Measurements from ENCODE around the gene PPP1R18. TPM values are rescaled to one million over a fixed set of nuclear protein-coding genes. Genes with fewer than 3 reads are reported as not detected.
"Not testable (repeated sequence)": the region's sequence is repeated elsewhere in the genome, so short reads cannot be mapped to it uniquely, and the experiment has no call there.

The PPP1R18 gene
- total RNA-seq, 2 donors from 2014 or later = 70.0 to 111 TPM

DNA sequence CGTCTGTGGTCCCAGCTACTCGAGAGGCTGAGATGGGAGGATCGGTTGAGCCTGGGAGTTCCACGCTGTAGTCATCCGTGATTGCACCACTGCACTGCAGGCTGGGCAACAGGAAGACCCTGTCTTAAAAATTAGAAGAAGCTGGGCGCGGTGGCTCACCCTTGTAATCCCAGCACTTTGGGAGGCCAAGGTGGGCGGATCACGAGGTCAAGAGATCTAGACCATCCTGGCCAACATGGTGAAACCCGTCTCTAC, 35.5 kb upstream of the PPP1R18 start:
- DNase-seq (ENCODE audit: low spot score) = peak; percentile 85
- intact Hi-C loops (cut with DNase I) = loop anchor here (2.0 to 10.0 kb wide), 3 partner anchors 39 to 97 kb away; partner anchors contain the start of gene ATAT1 (in 1 of the 2)

DNA sequence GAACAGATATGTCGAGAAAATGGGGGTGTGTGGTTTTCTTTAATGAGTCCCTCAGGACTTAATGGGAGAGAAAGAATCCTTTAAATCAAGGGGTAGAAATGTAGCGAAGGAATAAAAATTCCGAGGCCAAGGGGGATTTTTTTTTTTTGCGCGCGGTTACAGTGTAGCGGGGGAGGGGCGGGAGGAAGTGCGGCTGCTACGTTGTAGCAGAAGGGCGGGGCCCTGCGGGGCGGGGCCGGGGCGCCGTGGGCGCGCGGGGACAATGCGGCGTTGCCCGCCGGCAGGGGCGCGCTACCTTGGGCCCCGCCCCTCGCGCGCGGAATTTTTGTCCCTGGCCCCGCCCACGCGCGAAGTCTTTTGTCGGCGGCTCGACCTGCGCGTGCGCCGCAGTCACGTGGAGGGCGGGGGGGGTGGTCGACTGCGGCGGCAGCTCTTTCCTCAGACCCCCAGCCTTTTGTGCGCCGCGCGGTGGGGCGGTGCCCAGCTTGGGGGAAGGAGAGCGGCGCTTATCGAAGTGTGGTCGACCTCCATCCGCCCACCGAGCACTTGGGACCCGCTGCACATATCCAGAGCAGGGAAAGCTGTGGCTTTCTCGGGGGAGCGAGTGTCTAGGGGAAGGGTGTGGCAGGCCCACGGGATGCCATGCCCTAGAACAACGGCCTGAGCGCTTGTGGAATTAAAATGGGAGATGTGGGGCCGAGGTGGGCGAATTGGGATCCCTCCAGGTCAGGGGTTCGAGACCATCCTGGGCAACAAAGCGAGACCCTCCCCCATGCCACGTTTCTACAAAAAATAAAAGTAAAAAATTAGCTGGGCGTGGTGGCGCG, 35.0 kb upstream of the PPP1R18 start:
- DNase-seq (ENCODE audit: low spot score) = peak; percentile 97
- intact Hi-C loops (cut with DNase I) = loop anchor here (2.0 to 10.0 kb wide), 4 partner anchors 33 to 97 kb away; partner anchors contain the start of gene ATAT1 (in 1 of the 2)

DNA sequence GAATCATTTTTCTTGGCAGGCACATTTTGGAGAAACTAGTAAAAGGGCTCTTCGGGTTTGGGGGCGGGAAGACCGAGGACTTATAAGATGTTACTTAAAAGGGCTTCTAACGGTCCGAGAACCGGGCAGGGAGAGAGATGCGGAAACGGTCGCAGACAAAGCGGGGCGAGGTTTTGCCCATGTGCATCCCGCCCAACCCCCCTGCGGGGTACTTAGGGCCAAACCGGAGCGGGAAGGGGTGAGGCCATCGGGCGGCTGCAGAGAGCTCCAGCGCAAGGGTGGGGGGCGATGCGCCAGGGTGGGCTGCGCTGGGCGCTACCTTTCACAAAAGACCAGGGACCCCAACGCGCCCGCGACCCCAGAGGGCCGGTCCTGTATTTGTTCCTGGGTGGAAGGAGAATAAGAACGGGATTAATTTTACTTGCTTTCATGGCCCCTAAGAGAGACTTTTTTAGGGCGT, 34.3 kb upstream of the PPP1R18 start:
- peak; percentile 92 for DNase-seq (ENCODE audit: low spot score)
- intact Hi-C loops (cut with DNase I) = loop anchor here (2.0 to 10.0 kb wide), 2 partner anchors 32 to 96 kb away; partner anchors contain the start of gene ATAT1 (in 1 of the 2)

DNA sequence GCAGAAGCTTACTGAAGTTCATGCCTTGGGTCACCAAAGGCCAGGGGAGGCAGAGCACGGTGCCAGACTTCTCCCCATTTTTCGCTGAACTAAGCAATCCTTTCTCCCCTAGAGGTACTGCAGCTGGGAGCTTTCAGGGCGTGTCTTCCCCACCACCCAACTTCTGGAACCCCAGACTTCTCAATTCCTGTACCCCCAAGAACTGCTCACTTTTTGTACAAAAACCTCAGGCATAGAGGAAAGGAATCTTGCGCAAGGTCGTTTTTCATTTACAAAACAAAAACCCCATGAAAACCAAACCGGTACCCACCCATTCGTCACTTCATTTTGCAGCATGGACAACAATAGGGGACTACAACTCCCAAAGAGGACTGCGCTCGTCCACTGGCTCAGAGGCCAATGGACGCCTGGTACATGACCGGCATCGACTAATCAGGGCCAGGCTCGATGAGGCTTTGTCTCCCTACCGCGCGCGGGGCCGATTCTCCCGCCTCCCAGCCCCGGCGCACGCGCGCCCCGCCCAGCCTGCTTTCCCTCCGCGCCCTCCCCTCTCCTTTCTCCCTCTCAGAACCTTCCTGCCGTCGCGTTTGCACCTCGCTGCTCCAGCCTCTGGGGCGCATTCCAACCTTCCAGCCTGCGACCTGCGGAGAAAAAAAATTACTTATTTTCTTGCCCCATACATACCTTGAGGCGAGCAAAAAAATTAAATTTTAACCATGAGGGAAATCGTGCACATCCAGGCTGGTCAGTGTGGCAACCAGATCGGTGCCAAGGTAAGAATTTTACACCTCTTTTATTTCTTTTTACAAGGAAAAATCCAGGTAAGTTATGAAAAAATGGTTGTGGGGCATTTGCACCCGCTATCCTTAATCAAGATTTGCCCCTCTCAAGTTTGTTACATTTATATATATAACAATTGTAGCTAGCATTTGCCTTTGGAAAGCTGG, 33.6 kb upstream of the PPP1R18 start, which contains the start of gene TUBB:
TUBB (plus strand) TSS at position 562 of the 947 bp plus-strand sequence; CDS start at position 717, 155 bp downstream.
- DNase-seq (ENCODE audit: low spot score) = peak; percentile 99
- intact Hi-C loops (cut with DNase I) = loop anchor here (2.0 to 10.0 kb wide), 2 partner anchors 31 to 95 kb away; partner anchors contain the start of gene ATAT1 (in 1 of the 2)

DNA sequence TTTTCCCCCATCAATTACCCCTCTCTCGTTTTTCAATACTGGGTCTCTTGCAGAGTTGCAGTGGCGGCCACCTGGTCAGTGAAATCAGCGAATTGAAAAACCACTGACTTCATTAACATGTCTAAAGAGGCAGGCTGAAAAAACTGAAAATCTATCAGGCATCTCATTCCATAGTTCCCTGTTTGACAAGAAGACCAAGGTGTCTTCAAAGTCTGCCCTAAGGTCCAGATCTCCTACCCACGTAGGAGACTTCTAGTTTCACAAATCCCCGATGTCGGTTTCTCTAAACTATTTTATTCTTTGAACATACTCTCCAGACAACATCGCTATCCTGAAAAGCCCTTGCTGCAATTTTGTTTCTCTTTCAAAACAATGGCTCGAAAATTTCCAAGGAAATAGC, 32.9 kb upstream of the PPP1R18 start:
- DNase-seq (ENCODE audit: low spot score) = peak; percentile 28
- intact Hi-C loops (cut with DNase I) = no loop called here

DNA sequence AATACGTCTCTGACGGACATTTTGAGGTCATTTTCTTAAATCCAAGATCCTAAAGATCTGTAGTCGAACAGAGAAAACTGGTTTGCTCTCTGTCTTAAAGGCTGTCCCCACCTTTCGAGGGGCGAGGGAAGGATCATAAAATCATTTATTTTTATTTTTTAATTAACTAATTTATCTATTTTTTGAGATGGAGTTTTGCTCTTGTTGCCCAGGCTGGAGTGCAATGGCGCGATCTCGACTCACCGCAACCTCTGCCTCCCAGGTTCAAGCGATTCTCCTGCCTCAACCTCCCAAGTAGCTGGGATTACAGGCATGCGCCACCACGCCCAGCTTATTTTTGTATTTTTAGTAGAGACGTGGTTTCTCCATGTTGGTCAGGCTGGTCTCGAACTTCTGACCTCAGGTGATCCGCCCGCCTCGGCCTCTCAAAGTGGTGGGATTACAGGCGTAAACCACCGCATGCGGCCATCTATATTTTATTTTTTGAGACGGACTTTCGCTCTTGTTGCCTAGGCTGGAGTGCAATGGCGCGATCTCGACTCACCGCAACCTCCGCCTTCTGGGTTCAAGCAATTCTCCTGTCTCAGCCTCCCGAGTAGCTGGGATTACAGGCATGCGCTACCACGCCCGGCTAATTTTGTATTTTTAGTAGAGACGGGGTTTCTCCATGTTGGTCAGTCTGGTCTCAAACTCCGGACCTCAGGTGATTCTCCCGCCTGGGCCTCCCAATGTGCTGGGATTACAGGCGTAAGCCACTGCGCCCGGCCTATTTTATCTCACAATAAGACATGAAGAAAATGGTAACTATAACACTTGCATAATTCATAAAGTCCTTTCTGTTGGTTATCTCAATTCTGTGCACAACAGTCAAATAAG, 31.6 kb upstream of the PPP1R18 start:
- intact Hi-C loops (cut with DNase I) = not testable (repeated sequence)
- peak; percentile 72 for DNase-seq (ENCODE audit: low spot score)

DNA sequence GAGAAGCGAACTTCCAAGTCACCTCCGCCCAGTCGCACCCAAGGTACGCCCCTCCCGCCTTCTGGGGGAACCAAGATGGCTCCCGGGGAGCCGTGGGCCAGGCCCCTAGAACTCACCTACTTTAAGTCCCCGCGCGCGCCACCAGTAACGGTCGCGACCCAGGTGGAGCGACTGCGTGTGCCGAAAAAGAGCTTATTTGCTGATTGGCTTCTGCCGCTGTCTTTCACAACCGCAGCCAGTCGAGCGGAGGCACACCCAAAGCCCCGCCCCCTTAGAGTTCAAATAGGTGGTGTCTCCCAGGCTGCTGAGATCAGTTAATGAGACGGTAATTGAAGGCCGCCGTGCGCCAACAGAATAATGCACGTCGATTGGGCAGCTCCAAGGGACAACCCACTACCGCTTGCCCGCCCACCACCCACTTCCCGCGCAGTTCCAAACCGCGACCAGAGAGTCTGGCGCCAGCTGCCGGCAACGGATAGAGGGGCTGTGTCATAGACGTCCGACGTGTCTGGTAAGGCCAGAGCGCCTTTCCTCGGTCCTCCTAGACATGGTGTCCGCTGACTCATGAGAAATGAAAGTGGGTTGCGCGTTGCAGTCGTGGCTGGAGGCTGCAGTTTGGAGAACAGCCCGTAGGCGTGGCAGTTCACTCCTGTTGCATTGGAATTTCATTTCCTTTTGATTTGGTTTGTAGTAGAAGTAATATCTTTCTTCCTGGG, 30.8 kb upstream of the PPP1R18 start, which contains the start of gene MDC1:
MDC1 (minus strand) TSS at position 153 of the 716 bp plus-strand sequence. CDS start 2,106 bp downstream, outside the sequence.
- peak; percentile 100 for DNase-seq (ENCODE audit: low spot score)
- intact Hi-C loops (cut with DNase I) = no loop called here

DNA sequence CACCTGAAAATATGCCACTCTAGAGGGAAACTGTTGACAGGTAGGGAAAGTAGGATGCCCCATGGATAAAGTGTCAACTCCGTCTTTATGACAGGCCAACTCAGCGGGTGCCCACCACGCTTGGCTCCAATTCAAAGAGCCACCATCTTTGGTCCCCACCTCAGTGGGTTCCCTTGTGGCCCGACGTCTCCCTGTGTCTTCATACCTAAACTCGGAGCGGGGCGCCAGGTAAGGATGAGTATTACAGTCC, 30.4 kb upstream of the PPP1R18 start:
- no peak for DNase-seq (ENCODE audit: low spot score)
- intact Hi-C loops (cut with DNase I) = no loop called here

DNA sequence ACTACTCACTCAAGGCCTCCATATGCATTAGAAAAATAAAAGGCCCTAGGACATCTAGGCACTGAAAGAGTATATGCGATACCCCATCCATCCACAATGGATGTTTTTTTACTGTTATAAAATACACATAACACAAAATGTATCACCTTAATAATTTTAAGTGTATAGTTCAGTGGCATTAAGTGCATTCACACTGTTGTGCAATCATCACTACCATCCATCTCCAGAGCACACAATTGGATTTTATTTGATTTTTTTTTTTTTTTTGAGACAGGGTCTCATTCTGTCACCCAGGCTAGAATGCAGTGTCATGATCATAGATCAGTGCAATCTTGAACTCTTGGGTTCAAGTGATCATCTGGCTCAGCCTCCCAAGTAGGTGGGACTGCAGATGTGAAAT, 27.8 kb upstream of the PPP1R18 start:
- no peak for DNase-seq (ENCODE audit: low spot score)
- intact Hi-C loops (cut with DNase I) = no loop called here

DNA sequence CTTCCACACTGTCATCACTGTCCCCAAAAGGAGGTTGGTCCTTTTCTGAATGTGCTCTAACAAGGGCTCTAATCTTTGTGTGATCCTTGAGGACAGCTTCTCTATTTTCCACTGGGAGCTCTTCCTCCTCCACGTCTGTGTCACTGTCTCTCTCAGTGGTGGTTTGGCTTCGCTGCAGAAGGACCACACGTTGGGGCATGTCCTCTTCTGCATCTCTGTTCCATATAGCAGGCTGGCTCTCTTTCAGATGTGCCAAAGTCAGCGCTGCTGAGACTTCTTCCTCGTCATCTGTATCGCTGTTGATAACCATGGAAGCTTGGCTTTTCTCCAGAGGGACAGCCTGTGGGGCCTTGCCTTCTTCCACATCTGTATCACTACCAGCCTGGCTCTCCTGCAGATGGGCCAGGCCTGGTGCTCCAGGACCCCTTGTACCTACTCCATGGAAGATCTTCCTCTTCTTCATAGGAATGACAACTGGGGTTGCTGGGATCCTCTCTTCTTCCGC, 26.0 kb upstream of the PPP1R18 start:
- peak; percentile 32 for DNase-seq (ENCODE audit: low spot score)

DNA sequence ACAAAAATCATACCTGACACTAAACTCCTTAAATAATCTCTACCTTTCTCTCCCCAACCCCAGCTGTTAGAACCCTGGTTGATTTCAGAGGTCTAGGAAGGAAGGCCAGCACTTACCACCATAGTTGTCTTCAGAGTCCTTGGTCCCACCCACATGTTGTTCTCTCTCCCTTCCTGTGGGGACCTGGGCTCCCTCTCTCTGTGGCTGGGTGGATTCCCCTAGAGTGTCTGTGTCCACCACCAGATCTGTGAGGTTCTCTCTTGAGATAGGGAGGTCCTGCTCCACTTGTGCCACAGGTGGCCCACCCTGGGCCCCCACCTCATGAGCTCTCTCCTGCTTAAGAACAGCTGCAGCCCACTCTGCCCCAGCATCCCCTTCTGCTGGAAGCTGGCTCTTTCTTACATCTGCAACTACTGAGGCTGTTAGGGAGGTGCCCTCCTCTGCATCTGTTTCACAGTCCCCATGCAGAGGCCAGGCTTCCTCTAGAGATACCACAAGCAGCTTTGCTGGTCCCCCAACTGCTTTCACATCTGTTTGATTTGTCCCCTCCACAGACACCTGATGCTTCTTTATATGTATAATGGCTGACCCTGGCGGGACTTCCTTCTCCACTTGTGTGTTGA, 25.4 kb upstream of the PPP1R18 start:
- peak; percentile 62 for DNase-seq (ENCODE audit: low spot score)
- intact Hi-C loops (cut with DNase I) = no loop called here

More for the DNA sequence above, 26.0 kb upstream of the PPP1R18 start:
- intact Hi-C loops (cut with DNase I) = no loop called here

DNA sequence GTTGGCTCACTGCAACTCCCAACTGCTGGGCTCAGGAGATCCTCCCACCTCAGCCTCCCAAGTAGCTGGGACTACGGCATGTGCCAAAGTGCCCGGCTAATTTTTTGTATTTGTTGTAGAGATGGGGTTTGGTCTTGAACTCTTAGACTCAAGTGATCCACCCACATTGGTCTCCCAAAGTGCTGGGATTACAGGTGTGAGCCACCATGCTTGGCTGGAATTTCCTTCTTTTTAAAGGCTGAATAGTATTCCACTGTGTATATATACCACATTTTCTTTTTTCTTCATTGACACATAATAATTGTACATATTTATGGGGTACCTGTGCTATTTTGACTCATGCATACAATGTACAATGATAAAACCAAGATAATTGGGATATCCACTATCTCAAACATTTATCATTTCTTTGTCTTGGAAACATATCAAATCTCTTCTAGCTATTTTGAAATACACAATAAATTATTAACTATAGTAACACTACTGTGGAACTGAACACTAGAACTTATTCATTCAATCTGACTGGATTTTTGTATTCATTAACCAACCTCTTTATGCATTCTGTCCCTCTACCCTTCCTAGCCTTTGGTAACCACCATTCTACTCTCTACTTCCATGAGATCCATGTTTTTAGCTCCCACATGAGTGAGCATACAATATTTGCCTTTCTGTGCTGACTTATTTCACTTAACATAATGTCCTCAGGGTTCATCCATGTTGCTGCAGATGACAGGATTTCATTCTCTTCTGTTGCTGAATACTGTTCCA, 22.8 kb upstream of the PPP1R18 start:
- intact Hi-C loops (cut with DNase I) = no loop called here

DNA sequence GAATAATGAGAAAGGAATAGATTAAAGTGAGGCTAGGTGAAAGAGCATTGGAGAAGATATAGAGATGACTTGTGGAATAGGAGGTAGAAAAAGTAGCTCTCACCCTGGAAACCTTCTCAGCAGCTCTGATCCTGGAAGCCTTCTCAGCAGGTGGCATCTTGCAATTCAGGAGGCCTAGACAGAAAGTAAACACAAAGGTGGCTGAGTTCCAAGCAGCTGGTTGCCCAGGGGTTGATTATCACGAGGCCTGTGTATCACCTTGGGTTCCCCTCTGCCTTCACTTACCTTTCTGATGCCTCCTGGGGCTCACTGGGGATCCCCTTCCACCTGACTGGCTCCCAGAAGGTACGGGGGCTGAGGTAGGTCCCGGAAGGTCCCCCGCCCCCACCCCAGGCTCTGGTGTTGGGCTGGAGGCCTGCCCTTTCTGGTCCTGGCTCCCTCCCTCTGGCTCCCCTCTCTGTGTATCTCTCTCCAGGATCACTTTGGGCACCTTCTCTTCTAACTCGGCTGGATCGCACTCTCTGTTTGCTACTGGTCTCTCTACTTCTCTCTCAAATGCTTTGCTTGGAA, 20.9 kb upstream of the PPP1R18 start:
- DNase-seq (ENCODE audit: low spot score) = peak; percentile 63

More for the DNA sequence above, 22.8 kb upstream of the PPP1R18 start:
- DNase-seq (ENCODE audit: low spot score) = peak; percentile 18

DNA sequence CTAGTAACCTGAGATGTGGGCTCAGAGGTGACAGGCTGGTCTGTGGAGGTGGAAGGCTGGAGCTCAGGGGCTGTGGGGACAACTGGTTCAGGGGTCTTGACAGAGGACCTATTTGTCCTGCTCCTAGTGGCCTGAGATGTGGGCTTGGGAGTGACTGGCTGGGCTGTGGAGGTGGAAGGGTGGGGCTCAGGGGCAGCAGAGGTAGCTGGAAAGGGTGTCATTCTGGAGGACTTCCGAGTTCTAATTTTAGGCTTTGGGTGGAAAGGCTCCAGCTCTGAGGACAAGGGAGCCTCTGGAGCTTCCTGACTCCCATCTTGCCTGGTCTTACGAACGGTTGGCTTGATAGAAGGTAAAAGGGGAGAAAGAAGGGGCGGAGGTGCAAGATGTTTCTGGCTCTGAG, 19.2 kb upstream of the PPP1R18 start:
- DNase-seq (ENCODE audit: low spot score) = peak; percentile 56
- intact Hi-C loops (cut with DNase I) = no loop called here

More for the DNA sequence above, 20.9 kb upstream of the PPP1R18 start:
- intact Hi-C loops (cut with DNase I) = no loop called here

DNA sequence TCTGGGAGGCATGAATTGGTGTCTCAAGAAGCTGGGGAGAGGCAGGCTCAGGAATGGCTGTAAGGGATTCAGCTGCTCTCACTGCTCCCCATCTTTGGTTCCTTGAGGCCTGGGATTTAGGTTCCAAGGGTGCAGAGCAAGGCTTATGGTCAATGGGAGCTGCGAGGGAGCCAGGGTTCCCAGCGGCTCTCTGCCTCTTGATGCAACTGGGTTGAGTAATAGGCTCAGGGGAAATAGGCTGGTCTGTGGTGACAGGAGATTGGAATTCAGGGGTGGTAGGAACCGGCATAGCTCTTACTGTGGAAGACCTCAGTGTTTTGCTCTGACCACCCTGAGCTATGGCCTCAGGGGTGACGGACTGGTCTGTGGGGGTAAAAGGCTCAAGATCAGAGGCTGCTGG, 17.4 kb upstream of the PPP1R18 start:
- intact Hi-C loops (cut with DNase I) = no loop called here

DNA sequence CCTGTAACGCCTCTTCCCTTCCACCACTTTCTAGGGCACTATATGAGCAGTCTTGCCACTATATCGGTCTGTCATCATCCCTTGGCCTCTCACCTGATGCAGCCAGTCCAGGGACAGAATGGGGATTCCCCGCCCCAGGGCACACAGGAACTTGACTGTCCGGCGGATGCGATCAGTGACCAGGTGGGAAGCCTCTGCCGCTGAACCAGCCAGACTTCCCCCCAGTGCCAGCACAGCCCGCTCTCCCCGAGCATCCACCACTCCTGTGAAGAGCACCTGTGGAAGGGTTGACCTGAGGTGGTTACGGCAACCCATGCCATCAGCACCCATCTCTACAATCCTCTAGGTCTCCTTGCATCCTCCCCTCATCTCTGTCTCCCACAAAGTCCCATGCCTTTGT, 16.6 kb upstream of the PPP1R18 start:
- peak; percentile 70 for DNase-seq (ENCODE audit: low spot score)
- intact Hi-C loops (cut with DNase I) = no loop called here

More for the DNA sequence above, 17.4 kb upstream of the PPP1R18 start:
- DNase-seq (ENCODE audit: low spot score) = peak; percentile 42

DNA sequence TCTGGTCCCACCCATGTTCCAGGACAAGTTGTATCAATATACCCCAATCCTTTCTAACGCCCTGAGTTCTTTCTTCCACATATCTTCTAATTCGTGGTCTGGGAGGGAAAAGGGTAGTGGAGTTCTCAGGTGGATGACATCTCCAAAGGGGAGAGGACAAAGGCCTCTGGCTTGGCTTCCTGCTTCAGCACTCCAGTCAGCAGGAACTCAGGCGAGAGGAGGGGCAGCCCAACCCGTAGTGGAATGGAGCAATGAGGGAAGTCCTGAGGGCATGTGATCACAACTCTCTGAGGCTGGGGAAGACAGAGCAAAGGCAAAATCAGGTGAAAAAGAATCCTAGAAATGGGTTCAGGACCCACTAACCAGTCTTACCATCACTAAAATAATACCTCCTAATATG, 13.9 kb upstream of the PPP1R18 start:
- intact Hi-C loops (cut with DNase I) = no loop called here
- peak; percentile 66 for DNase-seq (ENCODE audit: low spot score)

Data from posterior vena cava (tissue), 2 donors.